CD4-positive, alpha-beta T cell (primary cell): ENCODE data around the gene KLHL36. TPM values are rescaled to one million over a fixed set of nuclear protein-coding genes. Genes with fewer than 3 reads are reported as not detected.

Experiments used
- ATAC-seq: fragments of 200-7000 bp; cut with Tn5 transposase; one replicate; pipeline ENCODE4 v1.10.0; 2022; ENCODE audit warnings: mild to moderate bottlenecking; ENCODE audit not compliant: poor library complexity
- CTCF ChIA-PET: fragments of 350-600 bp; sonication (Branson Sonifier 250); formaldehyde crosslinking; loops from one replicate; lab custom pipeline; 2021; ENCODE audit warnings: antibody characterized with exemption, inconsistent platforms; lab: Charles Lee
- POLR2A ChIA-PET: fragments of 350-600 bp; sonication (Branson Sonifier 250); formaldehyde crosslinking; loops from one replicate; lab custom pipeline; 2021; ENCODE audit warnings: antibody characterized with exemption, inconsistent platforms; lab: Charles Lee
- DNase-seq, 14 experiments: peaks; one replicate each; pipeline ENCODE4 v3.0.0-alpha.2; 2013 to 2020; ENCODE audit warnings: mixed read lengths in 2 of 14
- H3K27ac ChIP-seq, 2 donors: one replicate each; pipeline versions ENCODE4 v1.5.1 to v1.7.0; 2013; ENCODE audit warnings: low read length in 2 of 2, low read depth in 1 of 2, mild to moderate bottlenecking in 1 of 2
- H3K27me3 ChIP-seq, 2 experiments: 1 replicate in 1 of 2; 2 replicates in 1 of 2; pipeline versions ENCODE4 v1.6.1 to v1.7.0; 2013; ENCODE audit warnings: low read length in 2 of 2, control low read depth in 1 of 2, mild to moderate bottlenecking in 1 of 2, moderate library complexity in 1 of 2; ENCODE audit not compliant: insufficient read depth in 2 of 2, control insufficient read depth in 1 of 2
- H3K36me3 ChIP-seq: one replicate; pipeline ENCODE4 v1.6.1; 2013; ENCODE audit warnings: low read length, control low read depth; ENCODE audit not compliant: insufficient read depth
- H3K4me1 ChIP-seq: one replicate; pipeline ENCODE4 v1.6.1; 2013; ENCODE audit warnings: low read length, control low read depth; ENCODE audit not compliant: insufficient read depth
- H3K4me3 ChIP-seq: one replicate; pipeline ENCODE4 v1.5.1; 2013; ENCODE audit warnings: mild to moderate bottlenecking, low read length, moderate library complexity
- H3K9me3 ChIP-seq, 2 experiments: 1 replicate in 1 of 2; 2 replicates in 1 of 2; pipeline versions ENCODE4 v1.6.1 to v1.7.0; 2013; ENCODE audit warnings: low read length in 2 of 2, mild to moderate bottlenecking in 2 of 2, control low read depth in 1 of 2, moderate library complexity in 1 of 2; ENCODE audit not compliant: control insufficient read depth in 1 of 2, insufficient read depth in 1 of 2
- H3K27ac Mint-ChIP-seq: one replicate; pipeline ENCODE4 v1.8.0; 2020; ENCODE audit warnings: mixed read lengths
- H3K27me3 Mint-ChIP-seq: one replicate; pipeline ENCODE4 v1.8.0; 2021; ENCODE audit warnings: mixed read lengths
- H3K36me3 Mint-ChIP-seq: one replicate; pipeline ENCODE4 v1.8.0; 2021; ENCODE audit warnings: low read depth, mixed read lengths
- H3K4me1 Mint-ChIP-seq: one replicate; pipeline ENCODE4 v1.8.0; 2021; ENCODE audit warnings: low read depth, mixed read lengths
- H3K4me3 Mint-ChIP-seq: one replicate; pipeline ENCODE4 v1.8.0; 2020; ENCODE audit warnings: mild to moderate bottlenecking, mixed read lengths
- H3K9me3 Mint-ChIP-seq: one replicate; pipeline ENCODE4 v1.8.0; 2020; ENCODE audit warnings: mixed read lengths
- intact Hi-C, 2 experiments: fragments of 100-400 bp; cut with DNase I in 1 of 2; cut with micrococcal nuclease in 1 of 2; formaldehyde crosslinking; loops; one replicate each; pipeline versions ENCODE4 v1.15.1 to v1.9.0; 2023 to 2025; cut with DNase I, micrococcal nuclease
- total RNA-seq, 174 experiments: library from RNA in 2 of 174; stranded (reverse) in 2 of 174; gene quantifications; one replicate each; pipeline ENCODE4 v1.2.3 and lab custom pipeline; 2021 to 2026
- TF ChIP-seq, protein P1 (sequence below): fragments of 200-600 bp; IDR thresholded peaks from one replicate; pipeline ENCODE4 v1.8.0; 2022; ENCODE audit warnings: antibody characterized with exemption, mild to moderate bottlenecking

The KLHL36 gene
- total RNA-seq, 2 experiments from 2014 or later: 76.6 to 78.6 TPM

DNA sequence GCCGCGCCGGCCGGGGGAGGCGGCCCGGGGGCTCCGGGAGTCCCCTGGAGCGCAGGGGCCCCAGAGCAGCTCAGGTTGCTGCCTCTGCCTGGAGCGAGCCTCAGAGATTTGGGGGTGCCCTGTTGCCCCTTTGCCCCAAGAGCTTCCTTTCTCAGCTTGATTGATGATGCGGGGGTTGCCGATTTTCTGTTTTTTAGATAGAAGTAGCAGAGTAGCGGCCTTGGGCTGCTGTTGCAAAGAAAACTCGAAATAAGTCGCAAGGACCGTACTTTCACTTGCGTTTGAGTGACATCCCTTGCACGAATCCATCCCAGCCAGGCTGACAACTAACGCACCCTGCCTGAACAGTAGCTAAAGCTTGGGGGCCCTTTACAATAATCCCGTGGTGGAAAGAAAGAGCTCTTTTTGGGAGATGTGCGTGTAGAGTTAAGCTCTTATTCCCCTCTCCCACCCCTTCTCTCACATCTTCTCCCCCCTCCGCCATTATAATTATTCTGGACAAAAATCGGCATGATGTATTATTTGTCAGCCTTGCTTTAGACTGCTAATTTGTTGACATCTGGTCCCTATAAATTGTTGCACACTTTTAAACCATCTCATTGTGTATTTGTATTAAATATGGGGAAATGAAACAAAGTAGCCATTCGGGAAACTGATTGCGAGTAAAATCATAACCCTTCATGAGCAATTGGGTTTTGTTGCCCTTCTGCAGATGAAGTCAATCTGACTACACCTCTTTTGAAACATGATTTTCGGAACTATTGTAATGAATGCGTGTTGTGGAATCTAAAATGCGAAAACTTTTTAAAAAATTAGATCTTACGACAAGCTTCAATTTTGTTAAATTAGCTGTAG is 52.4 kb downstream of the KLHL36 start:
- Histone ChIP-seq H3K9me3 (no peaks in the 10 kb centered on the region), H3K4me3 (peak overlapping the region; percentile 83), H3K36me3 (no peaks in the 10 kb centered on the region), H3K27me3 (no peaks in the 10 kb centered on the region), H3K4me1 (peaks cover 27% of the 10 kb centered on the region), H3K27ac (peak overlapping the region; percentile 61 to 79)
- peak overlapping the region; percentile 97 for H3K4me3 Mint-ChIP-seq
- CTCF ChIA-PET: interaction anchor here (0.8 to 2.1 kb wide), 7 partner anchors 9 to 78 kb away, joined by 3 to 8 read pairs (median 4); no protein-coding TSS in a partner anchor
- peak in 13 of 14 experiments; percentile 8 to 70 (median 26) for DNase-seq
- H3K27me3 Mint-ChIP-seq: no peaks in the 10 kb centered on the region
- ATAC-seq: peak; percentile 51
- no peaks in the 10 kb centered on the region for H3K9me3 Mint-ChIP-seq
- H3K36me3 Mint-ChIP-seq: peaks cover 14% of the 10 kb centered on the region
- peak overlapping the region; percentile 91 for H3K27ac Mint-ChIP-seq
- H3K4me1 Mint-ChIP-seq: peaks cover 43% of the 10 kb centered on the region
- intact Hi-C loops: loop anchor here in 1 of 2 experiments (1.0 kb wide), 1 partner anchor 26 kb away; no protein-coding TSS in a partner anchor
- TF ChIP-seq, protein P1, sequence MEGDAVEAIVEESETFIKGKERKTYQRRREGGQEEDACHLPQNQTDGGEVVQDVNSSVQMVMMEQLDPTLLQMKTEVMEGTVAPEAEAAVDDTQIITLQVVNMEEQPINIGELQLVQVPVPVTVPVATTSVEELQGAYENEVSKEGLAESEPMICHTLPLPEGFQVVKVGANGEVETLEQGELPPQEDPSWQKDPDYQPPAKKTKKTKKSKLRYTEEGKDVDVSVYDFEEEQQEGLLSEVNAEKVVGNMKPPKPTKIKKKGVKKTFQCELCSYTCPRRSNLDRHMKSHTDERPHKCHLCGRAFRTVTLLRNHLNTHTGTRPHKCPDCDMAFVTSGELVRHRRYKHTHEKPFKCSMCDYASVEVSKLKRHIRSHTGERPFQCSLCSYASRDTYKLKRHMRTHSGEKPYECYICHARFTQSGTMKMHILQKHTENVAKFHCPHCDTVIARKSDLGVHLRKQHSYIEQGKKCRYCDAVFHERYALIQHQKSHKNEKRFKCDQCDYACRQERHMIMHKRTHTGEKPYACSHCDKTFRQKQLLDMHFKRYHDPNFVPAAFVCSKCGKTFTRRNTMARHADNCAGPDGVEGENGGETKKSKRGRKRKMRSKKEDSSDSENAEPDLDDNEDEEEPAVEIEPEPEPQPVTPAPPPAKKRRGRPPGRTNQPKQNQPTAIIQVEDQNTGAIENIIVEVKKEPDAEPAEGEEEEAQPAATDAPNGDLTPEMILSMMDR: no peak
- POLR2A ChIA-PET: interaction anchor here (0.7 to 1.9 kb wide), 13 partner anchors 13 to 584 kb away, joined by 3 to 13 read pairs (median 4); partner anchors contain the start of genes COTL1, KLHL36 and MBTPS1

GRCh38 chr16:84703681-84704080 is 55.4 kb downstream of the KLHL36 start:
- POLR2A ChIA-PET: interaction anchor here (1.4 kb wide), 1 partner anchor 12 kb away, joined by 4 read pairs; no protein-coding TSS in a partner anchor
- TF ChIP-seq, protein P1: no peak
- H3K27ac Mint-ChIP-seq: no peak overlapping the region

DNA sequence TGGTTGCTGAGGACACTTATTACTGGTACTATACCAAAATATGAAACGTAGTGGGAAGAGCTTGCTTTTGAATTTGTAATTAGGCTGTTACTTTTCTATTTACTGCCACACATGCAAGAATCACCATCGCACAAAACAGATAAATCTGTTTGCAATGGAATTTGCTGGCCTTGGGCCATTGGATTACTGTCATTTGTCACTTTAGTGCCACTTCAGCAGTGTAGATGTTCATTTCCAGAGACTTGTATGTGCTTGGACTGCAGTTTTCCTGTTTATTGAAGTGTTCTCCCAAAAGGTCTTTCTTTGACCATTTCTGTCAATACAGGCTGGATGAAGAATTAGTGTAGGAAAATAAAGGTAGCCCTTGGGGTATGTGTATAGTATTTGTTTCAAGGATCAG is 55.9 kb downstream of the KLHL36 start:
- H3K4me1 ChIP-seq: peaks cover 41% of the 10 kb centered on the region
- peaks cover 11% of the 10 kb centered on the region for H3K36me3 ChIP-seq
- Mint-ChIP-seq H3K36me3 (peaks cover 20% of the 10 kb centered on the region), H3K27me3 (no peaks in the 10 kb centered on the region), H3K9me3 (no peaks in the 10 kb centered on the region), H3K4me1 (peaks cover 69% of the 10 kb centered on the region), H3K27ac (no peak overlapping the region), H3K4me3 (peak overlapping the region; percentile 36)
- no peak overlapping the region for H3K4me3 ChIP-seq
- TF ChIP-seq, protein P1: no peak
- DNase-seq (no peak), ATAC-seq (no peak)
- POLR2A ChIA-PET: interaction anchor here (1.4 kb wide), 1 partner anchor 11 kb away, joined by 4 read pairs; no protein-coding TSS in a partner anchor
- intact Hi-C loops: no loop called here
- no peaks in the 10 kb centered on the region for H3K27me3 ChIP-seq
- H3K9me3 ChIP-seq: no peaks in the 10 kb centered on the region
- CTCF ChIA-PET: interaction anchor here (1.3 to 3.2 kb wide), 3 partner anchors 22 to 35 kb away, joined by 4 to 14 read pairs (median 8); no protein-coding TSS in a partner anchor
- no peak overlapping the region for H3K27ac ChIP-seq

More at GRCh38 chr16:84703681-84704080, 55.4 kb downstream of the KLHL36 start:
- Mint-ChIP-seq H3K4me1 (peaks cover 64% of the 10 kb centered on the region), H3K4me3 (peak overlapping the region; percentile 36), H3K27me3 (no peaks in the 10 kb centered on the region), H3K36me3 (peaks cover 17% of the 10 kb centered on the region), H3K9me3 (no peaks in the 10 kb centered on the region)
- intact Hi-C loops: no loop called here
- Histone ChIP-seq H3K4me3 (no peak overlapping the region), H3K27me3 (no peaks in the 10 kb centered on the region), H3K9me3 (no peaks in the 10 kb centered on the region), H3K36me3 (peaks cover 6% of the 10 kb centered on the region), H3K4me1 (peaks cover 42% of the 10 kb centered on the region), H3K27ac (no peak overlapping the region)
- no peak for ATAC-seq
- CTCF ChIA-PET: interaction anchor here (2.0 to 3.2 kb wide), 2 partner anchors 23 to 31 kb away, joined by 8 to 14 read pairs; no protein-coding TSS in a partner anchor
- DNase-seq: no peak
